Measurements from ENCODE around the gene ITPKB.

The ITPKB gene

DNA sequence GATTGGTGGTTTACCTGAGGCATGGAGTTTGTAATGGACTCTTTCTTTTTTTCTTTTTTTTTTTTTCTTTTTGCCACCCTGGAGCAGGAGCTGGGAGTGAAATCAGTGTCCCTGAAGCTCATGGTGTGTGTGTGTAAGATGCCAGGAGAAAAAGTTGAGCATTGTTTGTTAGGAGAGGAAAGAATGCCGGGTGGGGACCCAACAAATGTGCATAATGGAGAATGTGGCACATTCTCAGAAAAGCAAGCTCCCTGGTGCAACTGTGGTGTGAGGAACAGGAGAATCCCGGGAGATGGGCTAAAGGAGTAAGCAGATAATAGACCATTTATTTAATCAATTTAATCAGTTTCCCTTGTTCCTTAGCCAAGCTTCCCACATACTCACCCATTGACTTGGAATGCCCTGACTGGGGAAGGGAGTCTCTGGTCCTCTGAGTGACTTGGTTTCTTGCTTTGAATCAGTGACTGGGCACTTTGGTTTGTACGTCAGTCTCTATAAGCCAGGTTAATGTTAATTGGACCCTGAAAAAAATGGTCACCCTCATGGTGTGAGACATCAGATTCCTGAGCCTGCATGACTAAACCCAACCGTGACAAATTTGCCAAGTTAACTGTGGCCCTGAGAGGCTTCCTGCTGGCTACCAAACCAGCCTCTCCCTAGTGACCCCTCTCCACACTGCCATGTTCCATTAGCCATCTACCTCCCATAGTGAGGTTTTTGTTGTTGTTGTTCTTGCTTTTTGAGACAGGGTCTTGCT is 43.9 kb upstream of the ITPKB start:
- TF ChIP-seq, protein P1, sequence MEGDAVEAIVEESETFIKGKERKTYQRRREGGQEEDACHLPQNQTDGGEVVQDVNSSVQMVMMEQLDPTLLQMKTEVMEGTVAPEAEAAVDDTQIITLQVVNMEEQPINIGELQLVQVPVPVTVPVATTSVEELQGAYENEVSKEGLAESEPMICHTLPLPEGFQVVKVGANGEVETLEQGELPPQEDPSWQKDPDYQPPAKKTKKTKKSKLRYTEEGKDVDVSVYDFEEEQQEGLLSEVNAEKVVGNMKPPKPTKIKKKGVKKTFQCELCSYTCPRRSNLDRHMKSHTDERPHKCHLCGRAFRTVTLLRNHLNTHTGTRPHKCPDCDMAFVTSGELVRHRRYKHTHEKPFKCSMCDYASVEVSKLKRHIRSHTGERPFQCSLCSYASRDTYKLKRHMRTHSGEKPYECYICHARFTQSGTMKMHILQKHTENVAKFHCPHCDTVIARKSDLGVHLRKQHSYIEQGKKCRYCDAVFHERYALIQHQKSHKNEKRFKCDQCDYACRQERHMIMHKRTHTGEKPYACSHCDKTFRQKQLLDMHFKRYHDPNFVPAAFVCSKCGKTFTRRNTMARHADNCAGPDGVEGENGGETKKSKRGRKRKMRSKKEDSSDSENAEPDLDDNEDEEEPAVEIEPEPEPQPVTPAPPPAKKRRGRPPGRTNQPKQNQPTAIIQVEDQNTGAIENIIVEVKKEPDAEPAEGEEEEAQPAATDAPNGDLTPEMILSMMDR (IDR thresholded peaks at IDR 0.05; ENCODE audit: control insufficient read depth, insufficient read depth, low read depth, low read length, missing control alignments): no peak
- no peak for DNase-seq (ENCODE audit: low read depth)
- no peak overlapping the region for H3K4me3 ChIP-seq (ENCODE audit: control insufficient read depth, low read depth, low read length)

DNA sequence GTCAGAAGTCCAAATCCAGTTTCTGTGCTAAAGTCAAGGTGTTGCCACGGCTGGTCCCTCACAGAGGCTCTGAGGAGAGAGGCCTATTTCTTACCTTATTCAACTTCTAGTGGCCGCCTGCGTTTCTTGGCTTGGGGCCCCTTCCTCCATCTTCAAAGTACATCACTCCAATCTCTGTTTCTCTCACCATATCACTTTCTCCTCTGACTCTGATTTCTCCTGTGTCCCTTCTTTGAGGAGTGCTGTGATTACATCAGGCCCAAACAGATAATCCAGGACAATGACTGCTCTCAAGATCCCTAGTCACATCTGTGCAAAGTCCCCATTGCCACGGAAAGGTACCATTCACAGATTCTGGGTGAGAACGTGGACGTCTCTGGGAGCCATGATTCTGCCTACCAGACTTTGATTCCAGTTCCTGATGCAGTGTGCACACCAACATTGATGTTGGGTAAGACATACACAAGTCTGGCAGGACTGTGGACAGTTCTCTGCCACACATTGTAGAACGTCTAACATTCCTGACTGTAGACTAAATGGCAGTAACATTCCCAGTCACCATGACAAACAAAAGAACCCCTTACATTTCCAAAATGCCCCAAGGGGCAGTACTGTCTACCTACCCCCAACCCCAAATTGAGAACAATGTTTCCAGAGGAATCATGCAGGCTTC is 43.0 kb upstream of the ITPKB start:
- TF ChIP-seq, protein P1 (IDR thresholded peaks at IDR 0.05; ENCODE audit: control insufficient read depth, insufficient read depth, low read depth, low read length, missing control alignments): no peak
- no peak for DNase-seq (ENCODE audit: low read depth)
- H3K4me3 ChIP-seq (ENCODE audit: control insufficient read depth, low read depth, low read length): no peak overlapping the region

- TF ChIP-seq, protein P1 (IDR thresholded peaks at IDR 0.05; ENCODE audit: control insufficient read depth, insufficient read depth, low read depth, low read length, missing control alignments): no peak
- no peak overlapping the region for H3K4me3 ChIP-seq (ENCODE audit: control insufficient read depth, low read depth, low read length)
- no peak for DNase-seq (ENCODE audit: low read depth)
Observed at GRCh38 chr1:226779561-226779960, 40.5 kb upstream of the ITPKB start.

DNA sequence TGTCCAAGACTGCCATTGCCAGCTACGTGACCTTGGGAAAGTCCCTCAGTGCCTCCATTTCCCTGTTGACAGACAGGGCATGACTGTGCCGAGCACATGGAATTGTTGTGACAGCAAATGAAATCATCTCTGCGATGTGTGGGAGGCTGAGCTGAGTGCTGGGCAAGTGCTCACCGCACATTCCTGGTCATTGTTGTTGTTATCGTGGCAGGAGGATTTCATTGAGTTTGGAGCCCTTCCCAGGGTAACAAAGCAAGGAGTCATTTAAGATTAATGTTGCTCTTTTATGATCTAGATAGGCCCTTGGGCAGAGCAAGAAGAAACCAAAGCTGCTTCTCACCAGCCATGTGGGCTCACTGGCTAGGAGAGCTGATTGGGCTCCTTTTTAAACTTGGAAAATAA is 39.6 kb upstream of the ITPKB start:
- peak; percentile 96 for DNase-seq (ENCODE audit: low read depth)
- H3K4me3 ChIP-seq (ENCODE audit: control insufficient read depth, low read depth, low read length): no peak overlapping the region
- TF ChIP-seq, protein P1 (IDR thresholded peaks at IDR 0.05; ENCODE audit: control insufficient read depth, insufficient read depth, low read depth, low read length, missing control alignments): no peak

- TF ChIP-seq, protein P1 (IDR thresholded peaks at IDR 0.05; ENCODE audit: control insufficient read depth, insufficient read depth, low read depth, low read length, missing control alignments): no peak
- no peak overlapping the region for H3K4me3 ChIP-seq (ENCODE audit: control insufficient read depth, low read depth, low read length)
- DNase-seq (ENCODE audit: low read depth): no peak
Observed at GRCh38 chr1:226776975-226777374, 37.9 kb upstream of the ITPKB start.

DNA sequence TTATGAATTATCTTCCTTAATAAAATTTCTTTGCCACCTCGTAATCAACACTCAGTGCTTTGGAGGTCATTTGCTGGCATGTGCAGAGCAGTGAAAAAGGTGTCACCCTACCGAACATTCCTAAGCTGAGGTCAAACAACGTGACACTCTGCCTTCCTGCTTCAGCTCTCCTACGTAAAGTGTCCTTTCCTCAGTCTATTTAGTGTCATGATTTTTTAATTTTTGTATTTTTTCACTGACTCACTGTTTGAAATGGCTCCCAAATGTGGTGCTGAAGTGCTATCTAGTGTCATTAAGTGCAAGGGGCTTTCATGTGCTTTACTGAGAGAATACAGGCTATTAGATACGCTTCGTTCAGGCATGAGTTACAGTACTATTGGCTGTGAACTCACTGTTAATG is 37.0 kb upstream of the ITPKB start:
- no peak overlapping the region for H3K4me3 ChIP-seq (ENCODE audit: control insufficient read depth, low read depth, low read length)
- DNase-seq (ENCODE audit: low read depth): no peak
- TF ChIP-seq, protein P1 (IDR thresholded peaks at IDR 0.05; ENCODE audit: control insufficient read depth, insufficient read depth, low read depth, low read length, missing control alignments): no peak
